D721Med (cell line): ENCODE measurements around the gene GPS2.

Source experiments
- DNase-seq: peaks from one replicate; pipeline ENCODE4 v3.0.0; 2011; ENCODE audit warnings: low spot score; ENCODE audit not compliant: insufficient read length
- FAIRE-seq: peaks from 2 replicates; lab custom pipeline; 2011; peaks lifted over from hg19 to GRCh38; lab: Jason Lieb, UNC
- TF ChIP-seq, protein P1 (sequence below): IDR thresholded peaks from 2 replicates; pipeline ENCODE4 v1.5.1; 2012; ENCODE audit warnings: mild to moderate bottlenecking, control low read depth; ENCODE audit not compliant: insufficient read depth; ENCODE audit errors: missing control alignments

The GPS2 gene

DNA sequence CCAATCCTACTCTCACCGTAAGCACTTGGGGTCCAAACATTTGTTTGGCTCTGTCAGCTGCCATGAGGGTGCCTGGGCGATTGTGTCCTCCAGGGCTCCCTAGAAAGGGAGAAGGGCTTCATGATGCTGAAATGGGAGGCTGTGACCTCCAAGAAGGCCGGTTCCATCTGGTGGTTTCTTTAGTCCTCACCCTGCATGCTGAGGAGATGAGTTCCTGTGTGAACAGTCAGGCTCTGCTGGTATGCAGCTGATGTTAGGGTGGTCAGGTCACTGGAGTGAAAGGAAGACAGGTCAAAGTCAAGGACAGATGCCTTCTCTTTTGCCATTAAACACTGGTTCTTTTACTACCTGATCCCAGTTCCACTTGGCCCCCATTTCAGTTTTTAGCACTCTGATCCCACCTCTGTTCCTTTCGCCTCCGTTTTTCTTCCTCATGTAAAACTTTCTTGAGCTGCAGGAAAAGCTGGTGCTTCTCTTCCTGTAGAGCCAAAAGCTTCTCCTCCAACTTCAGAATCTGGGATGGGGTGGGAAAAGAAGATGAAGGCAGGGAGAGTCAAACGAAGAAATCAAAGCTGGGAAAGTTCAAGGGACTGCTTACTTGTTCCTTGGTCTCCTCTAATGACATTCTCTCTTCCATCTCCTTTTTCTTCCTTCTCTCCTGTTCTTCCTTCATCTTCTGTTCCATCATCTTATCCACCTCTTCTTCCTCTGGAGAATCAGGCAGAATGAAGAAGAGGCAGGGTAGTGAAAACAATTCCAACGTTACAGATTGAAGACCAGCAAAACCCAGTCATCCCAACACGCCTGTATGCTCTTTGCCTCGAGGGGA, 1.1 kb downstream of the GPS2 start:
- no peak for DNase-seq
- FAIRE-seq: no peak
- TF ChIP-seq, protein P1, sequence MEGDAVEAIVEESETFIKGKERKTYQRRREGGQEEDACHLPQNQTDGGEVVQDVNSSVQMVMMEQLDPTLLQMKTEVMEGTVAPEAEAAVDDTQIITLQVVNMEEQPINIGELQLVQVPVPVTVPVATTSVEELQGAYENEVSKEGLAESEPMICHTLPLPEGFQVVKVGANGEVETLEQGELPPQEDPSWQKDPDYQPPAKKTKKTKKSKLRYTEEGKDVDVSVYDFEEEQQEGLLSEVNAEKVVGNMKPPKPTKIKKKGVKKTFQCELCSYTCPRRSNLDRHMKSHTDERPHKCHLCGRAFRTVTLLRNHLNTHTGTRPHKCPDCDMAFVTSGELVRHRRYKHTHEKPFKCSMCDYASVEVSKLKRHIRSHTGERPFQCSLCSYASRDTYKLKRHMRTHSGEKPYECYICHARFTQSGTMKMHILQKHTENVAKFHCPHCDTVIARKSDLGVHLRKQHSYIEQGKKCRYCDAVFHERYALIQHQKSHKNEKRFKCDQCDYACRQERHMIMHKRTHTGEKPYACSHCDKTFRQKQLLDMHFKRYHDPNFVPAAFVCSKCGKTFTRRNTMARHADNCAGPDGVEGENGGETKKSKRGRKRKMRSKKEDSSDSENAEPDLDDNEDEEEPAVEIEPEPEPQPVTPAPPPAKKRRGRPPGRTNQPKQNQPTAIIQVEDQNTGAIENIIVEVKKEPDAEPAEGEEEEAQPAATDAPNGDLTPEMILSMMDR: no peak

DNA sequence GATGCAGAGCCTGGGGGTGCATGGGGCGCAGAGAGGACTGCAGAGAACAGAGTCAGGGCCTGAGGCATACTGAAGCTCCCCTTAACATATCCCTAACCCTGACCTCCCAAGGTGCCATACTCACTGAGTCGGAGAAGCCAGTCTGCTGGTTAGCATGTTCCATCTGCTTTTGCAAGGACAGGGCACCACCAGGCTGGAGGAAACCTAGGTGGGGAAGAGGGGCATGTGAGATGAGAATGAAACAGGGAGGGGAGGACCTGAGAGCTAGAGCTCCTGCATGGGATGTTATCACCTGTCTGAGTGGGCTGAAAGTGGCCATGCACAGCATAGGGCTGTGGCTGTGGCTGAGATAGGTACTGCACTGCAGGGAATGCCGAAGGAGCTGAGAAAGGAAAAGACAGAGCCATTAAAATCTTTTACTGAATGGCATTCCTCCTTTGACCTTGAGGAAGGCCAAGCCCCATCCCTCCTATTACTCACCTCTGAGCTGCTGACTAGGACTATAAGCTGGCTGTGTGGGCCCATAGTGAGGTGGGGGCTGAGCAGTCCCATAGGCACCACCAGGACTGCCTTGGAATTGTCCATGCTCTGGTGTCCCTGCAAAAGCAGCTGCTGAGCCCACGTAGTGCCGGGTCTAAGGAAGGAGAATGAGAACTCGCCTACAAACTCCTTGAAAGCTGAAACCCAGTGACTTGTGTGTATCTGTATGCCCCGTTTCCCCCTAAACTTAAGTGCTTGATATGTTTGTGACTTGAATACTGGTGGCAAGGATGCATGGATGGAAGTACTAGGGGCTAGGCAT, 1.9 kb downstream of the GPS2 start:
- no peak for FAIRE-seq
- TF ChIP-seq, protein P1: no peak
- no peak for DNase-seq

DNA sequence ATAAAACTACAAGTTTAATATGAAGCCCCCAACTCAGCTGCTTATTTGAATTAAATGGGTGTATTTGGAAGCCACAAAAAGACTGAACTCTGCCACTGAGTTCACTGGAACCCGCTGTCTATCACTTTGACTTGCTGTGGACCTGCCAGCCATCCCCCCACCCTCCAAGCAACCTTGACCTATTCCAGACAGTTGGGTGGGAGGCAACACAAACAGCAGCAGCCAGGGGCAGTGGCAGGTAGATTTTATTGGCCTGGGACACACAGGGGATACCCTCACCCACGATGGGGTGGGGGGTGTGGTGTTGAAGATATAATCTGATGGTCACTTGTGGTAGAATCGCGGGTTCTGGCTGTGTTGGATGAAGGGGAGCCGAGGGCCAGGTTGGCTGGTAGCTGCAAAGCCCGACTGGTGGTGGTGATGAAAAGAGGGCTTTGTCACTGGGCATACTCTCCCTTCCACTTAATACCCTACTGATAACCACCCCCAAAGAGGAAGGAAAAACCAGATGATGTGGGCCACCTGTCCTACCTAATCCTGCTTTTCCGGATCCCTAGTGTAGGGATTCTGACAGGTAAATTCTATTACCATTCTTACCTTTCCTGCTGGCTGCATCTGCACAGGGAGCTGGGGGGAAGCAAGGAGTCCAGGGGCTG, 2.6 kb downstream of the GPS2 start:
- FAIRE-seq: no peak
- TF ChIP-seq, protein P1: no peak
- no peak for DNase-seq

DNA sequence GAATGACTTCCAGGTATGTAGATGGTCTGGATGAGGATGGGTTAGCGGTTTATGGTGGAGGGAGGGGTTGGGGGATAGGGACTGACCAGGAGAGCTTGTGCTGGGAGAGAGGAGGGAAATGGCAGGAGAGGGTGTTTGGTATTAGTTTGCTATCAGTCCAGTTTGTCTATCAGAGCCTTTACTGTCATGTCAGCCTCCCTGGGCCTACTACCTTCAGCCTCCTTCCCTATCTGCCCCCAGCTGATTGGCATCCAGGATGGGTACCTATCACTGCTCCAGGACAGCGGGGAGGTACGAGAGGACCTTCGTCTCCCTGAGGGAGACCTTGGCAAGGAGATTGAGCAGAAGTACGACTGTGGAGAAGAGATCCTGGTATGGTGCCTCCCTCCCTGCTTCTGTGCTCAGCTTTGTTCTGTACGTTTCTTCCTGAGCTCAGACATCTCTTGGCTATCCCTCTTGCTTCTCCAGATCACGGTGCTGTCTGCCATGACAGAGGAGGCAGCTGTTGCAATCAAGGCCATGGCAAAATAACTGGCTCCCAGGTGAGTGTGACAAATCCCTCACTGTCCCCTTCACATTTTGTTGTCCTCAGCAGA, 4.0 kb downstream of the GPS2 start:
- TF ChIP-seq, protein P1: no peak
- FAIRE-seq: no peak
- DNase-seq: no peak

DNA sequence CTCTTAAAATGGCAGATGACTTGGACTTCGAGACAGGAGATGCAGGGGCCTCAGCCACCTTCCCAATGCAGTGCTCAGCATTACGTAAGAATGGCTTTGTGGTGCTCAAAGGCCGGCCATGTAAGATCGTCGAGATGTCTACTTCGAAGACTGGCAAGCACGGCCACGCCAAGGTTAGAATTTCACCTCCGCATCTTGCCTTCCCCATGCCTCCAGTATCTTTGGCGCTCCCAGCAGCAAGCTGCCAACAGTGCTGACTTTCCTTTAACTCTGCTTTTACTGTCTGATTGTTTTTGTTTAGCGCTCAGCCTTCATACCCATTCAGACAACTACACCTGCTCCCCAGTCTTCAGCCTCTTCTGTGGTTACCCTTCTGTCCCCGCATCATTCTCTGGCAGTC, 5.5 kb downstream of the GPS2 start:
- TF ChIP-seq, protein P1: no peak
- FAIRE-seq (no peak), DNase-seq (no peak)

DNA sequence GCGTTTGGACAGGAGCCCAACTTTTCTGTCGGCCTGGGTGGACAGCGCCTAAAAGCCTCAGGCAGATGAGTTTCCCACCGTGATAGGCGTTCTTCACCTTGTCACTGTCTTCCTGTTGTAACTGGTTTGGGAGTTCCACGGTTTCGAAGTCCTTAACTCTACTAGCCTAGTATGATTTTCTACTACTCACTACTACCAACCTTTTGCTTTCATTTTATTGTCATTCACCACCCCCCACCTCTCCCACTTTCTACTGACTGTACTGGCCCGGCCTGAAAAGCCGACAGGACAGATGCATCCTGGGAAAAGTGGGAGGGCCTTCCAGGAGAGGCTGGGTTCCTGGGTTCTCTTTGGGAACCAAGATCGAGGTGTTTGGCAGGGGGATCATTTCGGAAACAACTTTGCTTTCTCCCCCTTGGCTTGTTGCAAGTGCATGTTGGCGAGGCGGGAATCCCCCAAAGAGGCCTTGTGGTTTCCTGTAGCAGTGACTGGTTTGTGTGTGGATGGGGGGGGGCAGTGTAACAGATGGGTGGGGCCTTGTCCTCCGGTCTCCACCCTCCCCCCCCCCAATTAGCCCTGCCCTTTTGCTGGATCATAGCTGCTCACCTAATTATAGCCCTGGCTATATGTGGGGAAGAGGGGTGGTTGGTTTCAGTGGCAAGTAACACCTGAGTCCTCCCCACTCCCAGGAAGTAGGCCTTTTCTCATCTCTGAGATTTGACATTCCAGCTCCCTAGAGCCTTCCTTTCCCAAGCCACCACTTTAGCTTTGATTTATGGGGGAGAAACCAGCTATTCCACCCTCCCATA, 6.3 kb downstream of the GPS2 start:
- FAIRE-seq: no peak
- TF ChIP-seq, protein P1: no peak
- no peak for DNase-seq
